Measurements from ENCODE around the gene STK10. TPM values are rescaled to one million over a fixed set of nuclear protein-coding genes. Genes with fewer than 3 reads are reported as not detected.

STK10 gene
- total and polyA plus RNA-seq, 9 of the 15 experiments (the other 6 are each of a cell fraction or from before 2014, with no cell fraction given), result 0.30 to 6.7 (median 2.4) TPM

DNA sequence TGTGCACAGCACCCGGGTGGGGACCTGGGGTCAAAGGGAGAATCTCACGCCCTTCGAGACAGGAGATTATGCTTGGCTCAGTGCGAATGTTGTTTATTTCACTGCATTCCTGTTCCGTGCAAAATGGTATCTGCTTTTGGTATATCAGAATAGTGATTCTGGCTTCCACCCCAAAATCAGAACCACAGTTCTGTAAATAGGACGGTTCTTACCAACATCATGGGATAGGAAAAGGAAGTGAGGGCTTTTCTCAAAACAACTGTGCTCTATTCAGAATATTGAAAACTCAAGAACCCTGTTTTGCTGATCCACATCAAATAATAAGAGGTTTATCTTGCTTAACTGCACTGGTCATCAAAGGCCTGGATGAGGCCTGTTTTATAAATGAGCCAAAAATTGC is 129.9 kb downstream of the STK10 start (continued):
- TF ChIP-seq HLTF (IDR thresholded peaks at IDR 0.05) (no peak), ZNF311 (CRISPR knock-in tag; IDR thresholded peaks at IDR 0.05) (no peak), SMAD3 (CRISPR knock-in tag; conservative IDR thresholded peaks at IDR 0.05) (no peak), ZNF41 (CRISPR knock-in tag; conservative IDR thresholded peaks at IDR 0.05) (no peak), HIVEP1 (CRISPR knock-in tag; IDR thresholded peaks at IDR 0.05) (no peak), RUNX1 (IDR thresholded peaks at IDR 0.05; ENCODE audit: low read depth) (no peak)

DNA sequence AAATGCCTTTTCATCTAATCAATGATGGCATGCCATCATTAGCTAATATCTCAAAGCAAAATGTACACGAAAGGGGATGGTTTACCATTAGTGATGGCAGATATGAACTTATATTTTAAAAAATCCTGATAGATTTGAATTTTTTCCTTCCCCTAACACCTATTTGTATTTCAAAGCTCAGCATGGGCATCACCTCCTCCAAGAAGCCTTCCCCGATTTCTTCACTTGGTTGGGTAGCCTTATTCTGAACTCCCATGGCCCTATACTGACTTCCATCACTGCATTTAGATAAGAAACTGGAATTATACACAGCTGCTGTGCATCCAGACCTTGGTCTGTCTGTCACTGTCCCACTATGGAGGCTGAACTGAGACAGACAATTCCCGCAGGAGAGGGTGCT is 132.0 kb downstream of the STK10 start:
- no peaks in the 10 kb centered on the region for H3K79me2 ChIP-seq (ENCODE audit: control insufficient read depth, insufficient read depth, low read length)
- WGBS (ENCODE audit: insufficient coverage, low coverage, missing lambda C conversion rate), result 17% methylated on average over 3 of the region's 3 CpGs

More for the DNA sequence above, 132.0 kb downstream of the STK10 start:
- FAIRE-seq (no peak), ATAC-seq (no peak), DNase-seq (ENCODE audit: extremely low read depth in 1 of 4, low spot score in 3 of 4) (no peak)
- TF ChIP-seq ZNF436 (CRISPR knock-in tag; IDR thresholded peaks at IDR 0.05) (no peak), PHF8 (IDR thresholded peaks at IDR 0.05; ENCODE audit: borderline replicate concordance, low read length) (no peak), ZNF3 (CRISPR knock-in tag; IDR thresholded peaks at IDR 0.05) (no peak), RBM25 (IDR thresholded peaks at IDR 0.05; ENCODE audit: low read depth, low read length, severe bottlenecking) (peak; percentile 70), ZFP36 (IDR thresholded peaks at IDR 0.05; ENCODE audit: low read depth, low read length, partially characterized antibody) (peak; percentile 94)
- H3K4me3 ChIP-seq, result no peak overlapping the region
- no peaks in the 10 kb centered on the region for H3K9me1 ChIP-seq (ENCODE audit: control insufficient read depth, insufficient read depth, low read length)
- H3K9ac ChIP-seq (ENCODE audit: insufficient read depth in 1 of 2, low read depth in 2 of 2, low read length in 2 of 2), result no peak overlapping the region
- BruUV-seq (replicated peaks), result no TSS peak
- ChIA-PET POLR2A (interaction anchor here (0.5 kb wide), 1 partner anchor 528 kb away, joined by 3 read pairs; no protein-coding TSS in a partner anchor), CTCF (ENCODE audit: low intra/inter-chr PET ratio) (no interaction called here)
- no peak overlapping the region for H2AFZ ChIP-seq (ENCODE audit: low read depth, low read length)
- H3K4me1 ChIP-seq (replicated peaks in 1 of 2; ENCODE audit: control insufficient read depth in 2 of 2, insufficient read depth in 2 of 2, low read length in 2 of 2), result peaks cover 10 to 20% of the 10 kb centered on the region in 2 experiments; a peak in 4 of 5 replicates
- no peak overlapping the region for H3K4me2 ChIP-seq (ENCODE audit: insufficient read depth, low read length)
- H3K9me3 ChIP-seq (replicated peaks; ENCODE audit: control insufficient read depth, insufficient read depth, low read depth, low read length), result no peaks in the 10 kb centered on the region
- in situ Hi-C loops (cut with MboI), result loop anchor here (10.0 kb wide), 1 partner anchor 631 kb away; no protein-coding TSS in a partner anchor
- H4K20me1 ChIP-seq (replicated peaks; ENCODE audit: control insufficient read depth, insufficient read depth, low read length), result 0 out of 2 replicates have a peak, but pooled peaks cover 3% of the 10 kb centered on the region
- H3K27ac ChIP-seq (ENCODE audit: extremely low read depth, low read depth, low read length), result no peak overlapping the region
- no peaks in the 10 kb centered on the region for H3K36me3 ChIP-seq (ENCODE audit: control insufficient read depth, insufficient read depth, low read length)
- intact Hi-C loops (cut with micrococcal nuclease), result loop anchor here (5.0 kb wide), 1 partner anchor 131 kb away; the partner anchor contains the start of gene STK10
- peaks cover 0 to 7% of the 10 kb centered on the region in 2 experiments; a peak in 1 of 5 replicates for H3K27me3 ChIP-seq (ENCODE audit: control insufficient read depth in 2 of 2, insufficient read depth in 2 of 2, low read length in 2 of 2)
